HG02885 (cell line): ENCODE measurements around the gene CNTFR.
"Not testable (repeated sequence)": the region's sequence is repeated elsewhere in the genome, so short reads cannot be mapped to it uniquely, and the experiment has no call there.

Source experiments
- ATAC-seq: cut with Tn5 transposase; IDR thresholded peaks from one replicate; pipeline ENCODE4 v1.9.1; 2021; ENCODE audit warnings: mild to moderate bottlenecking; ENCODE audit not compliant: unreplicated experiment, poor library complexity

CNTFR gene

DNA sequence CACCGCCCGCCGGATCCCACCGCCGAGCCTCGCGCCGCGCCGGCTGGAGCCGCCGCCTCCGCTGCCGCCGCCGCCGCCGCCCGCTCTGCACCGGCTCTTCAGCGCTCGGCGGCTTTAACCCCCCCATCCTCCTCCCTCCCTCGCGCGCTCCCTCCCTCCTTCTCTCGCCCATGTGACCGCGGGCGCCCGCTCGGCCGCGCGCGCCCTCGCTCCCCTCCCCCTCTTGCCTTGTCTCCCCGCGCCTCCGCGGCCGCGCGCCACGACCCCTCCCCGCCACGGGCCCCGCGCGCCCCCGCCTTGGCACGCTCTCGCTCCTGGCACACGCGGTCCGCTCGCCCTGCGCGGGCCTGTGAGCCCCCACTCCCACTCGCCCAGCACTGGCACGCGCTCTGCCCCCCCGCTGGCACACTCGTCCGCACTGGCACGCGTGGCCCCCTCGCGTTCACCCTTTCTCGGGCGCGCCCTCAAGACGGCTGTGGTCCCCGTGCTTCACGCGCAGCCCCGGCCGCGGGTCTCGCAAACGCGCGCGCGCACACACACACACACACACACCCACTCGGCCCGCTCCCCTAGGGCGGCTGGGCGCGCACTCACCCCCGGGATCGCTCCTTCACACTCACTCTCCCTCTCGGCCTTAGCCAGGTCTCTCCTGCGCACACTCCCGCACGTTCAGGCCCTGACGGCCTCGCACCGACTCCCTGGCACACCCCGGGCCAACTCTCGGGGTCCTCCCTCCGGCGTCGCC, at the start of gene CNTFR:
Gene CNTFR, minus strand, starts transcription at position 89 of the 745 bp plus-strand sequence. CDS start 20,743 bp downstream, outside the sequence.
- no peak for ATAC-seq

- not testable (repeated sequence) for ATAC-seq
Measured at GRCh38 chr9:34639322-34639721, 49.8 kb upstream of the CNTFR start.

GRCh38 chr9:34638138-34638445, 48.6 kb upstream of the CNTFR start:
- no peak for ATAC-seq

DNA sequence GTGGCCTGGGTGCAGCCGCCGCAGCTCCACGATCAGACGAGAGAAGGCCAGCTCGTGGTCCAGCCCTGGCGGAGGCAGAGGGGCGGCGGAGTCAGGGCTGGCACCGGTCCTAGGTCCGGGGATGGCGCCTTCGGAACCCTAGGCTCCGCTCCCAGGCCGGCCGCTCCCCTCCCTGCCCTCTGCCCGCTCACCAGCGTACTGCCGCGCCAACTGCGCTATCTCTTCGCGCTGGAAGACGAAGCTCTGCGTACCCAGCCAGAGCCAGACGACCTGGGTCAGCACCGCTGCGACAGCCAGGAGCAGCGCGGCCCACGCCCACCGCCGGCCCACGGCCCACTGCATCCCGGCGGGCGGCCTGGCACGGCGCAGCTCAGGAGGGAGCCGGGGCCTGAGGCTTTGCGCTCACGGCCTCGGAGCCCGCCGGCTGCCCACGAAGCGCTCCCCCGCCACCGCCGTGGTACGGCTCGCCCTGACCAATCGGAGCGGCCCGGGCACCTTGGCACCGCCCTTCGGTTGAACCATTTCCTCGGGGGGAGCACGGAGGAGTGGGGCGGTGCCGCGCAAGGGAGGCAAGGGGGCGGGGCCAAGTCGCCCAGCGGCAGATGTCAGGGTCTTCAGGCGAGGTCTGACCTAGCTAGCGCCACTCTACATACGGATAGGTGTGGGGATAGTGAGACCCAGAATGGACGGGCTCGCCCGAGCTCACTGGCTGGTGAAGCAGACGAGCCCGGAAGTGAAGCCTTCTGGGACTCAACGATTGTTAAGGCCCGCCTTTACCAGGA, 48.0 kb upstream of the CNTFR start, which contains the start of gene SIGMAR1:
Gene SIGMAR1, minus strand, starts transcription at position 432 of the 782 bp plus-strand sequence. Its CDS starts 90 bp downstream, at position 342.
- ATAC-seq, result peak; percentile 91

DNA sequence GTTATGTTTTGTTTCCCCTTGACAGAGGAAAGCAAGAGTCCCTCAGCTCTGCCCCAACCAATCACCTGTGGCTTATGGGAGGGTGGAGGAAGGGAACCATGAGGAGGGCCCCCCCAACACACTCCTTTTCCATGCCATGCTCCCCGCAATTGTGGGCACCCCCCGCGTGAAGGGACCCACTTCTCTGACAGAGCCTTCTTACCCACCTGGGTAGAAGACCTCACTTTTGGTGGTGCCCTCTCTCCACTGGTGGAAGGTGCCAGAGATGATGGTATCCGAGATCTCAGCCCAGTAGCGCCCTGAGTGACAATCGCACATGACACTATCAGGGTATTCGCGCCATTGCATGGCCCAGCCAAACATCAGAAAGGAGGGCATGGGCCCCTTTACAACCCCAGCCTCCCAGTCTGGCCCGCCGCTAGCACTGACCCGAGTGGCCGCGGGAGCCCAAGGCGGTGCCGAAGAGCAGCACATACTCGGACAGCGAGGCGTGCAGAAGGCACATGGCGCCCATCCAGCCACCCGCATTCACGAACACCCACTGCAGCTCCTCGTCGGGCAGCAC, 47.3 kb upstream of the CNTFR start:
- ATAC-seq, result no peak

DNA sequence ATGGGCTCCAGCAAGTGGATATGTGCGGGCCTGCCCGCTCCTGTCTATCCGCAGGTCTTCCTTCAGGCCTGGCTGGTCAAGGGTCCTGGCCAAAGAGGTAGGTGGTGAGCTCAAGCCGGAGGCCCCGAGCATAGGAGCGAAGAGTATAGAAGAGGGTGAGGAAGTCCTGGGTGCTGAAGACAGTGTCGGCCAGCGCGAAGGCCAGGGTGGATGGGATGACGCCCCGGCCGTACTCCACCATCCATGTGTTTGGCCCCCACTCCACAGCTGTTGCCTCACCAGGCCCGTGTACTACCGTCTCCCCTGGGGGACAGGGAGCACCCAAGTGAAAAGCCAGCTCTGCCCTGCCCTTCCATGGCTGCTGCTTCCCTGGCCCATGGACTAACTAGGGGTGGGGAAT, 46.0 kb upstream of the CNTFR start:
- ATAC-seq, result no peak

DNA sequence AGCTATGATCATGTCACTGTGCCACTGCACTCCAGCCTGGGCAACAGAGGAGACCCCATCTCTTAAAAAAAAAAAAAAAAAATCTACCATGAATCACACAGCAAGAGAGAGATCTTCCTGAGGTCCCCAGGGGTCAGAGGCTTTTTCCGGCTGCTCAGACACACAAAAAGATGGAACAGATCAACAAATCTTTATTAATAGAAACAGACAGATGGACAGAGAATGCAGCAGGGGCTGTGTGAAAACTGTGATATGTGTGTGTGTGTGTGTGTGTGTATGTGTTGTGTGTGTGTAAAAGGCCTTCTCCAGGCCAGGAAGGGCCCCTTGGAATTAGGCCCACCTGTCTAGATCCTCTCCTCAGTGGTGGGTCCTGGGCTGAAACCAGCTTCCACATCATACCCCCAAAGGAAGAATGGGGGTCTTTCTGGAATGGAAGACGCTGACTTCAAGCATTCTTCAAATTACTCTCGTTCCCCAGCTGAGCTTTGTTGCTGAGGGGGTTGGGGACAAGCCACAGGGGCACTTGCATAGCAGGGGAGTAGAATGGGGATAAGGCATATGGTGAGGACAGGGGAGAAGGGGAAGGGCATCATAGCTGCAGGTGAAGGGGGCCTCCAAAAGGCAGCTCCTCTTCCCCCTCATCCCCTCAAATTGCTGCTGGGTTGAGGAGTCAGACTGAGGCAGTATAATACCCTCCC, 45.2 kb upstream of the CNTFR start:
- no peak for ATAC-seq

DNA sequence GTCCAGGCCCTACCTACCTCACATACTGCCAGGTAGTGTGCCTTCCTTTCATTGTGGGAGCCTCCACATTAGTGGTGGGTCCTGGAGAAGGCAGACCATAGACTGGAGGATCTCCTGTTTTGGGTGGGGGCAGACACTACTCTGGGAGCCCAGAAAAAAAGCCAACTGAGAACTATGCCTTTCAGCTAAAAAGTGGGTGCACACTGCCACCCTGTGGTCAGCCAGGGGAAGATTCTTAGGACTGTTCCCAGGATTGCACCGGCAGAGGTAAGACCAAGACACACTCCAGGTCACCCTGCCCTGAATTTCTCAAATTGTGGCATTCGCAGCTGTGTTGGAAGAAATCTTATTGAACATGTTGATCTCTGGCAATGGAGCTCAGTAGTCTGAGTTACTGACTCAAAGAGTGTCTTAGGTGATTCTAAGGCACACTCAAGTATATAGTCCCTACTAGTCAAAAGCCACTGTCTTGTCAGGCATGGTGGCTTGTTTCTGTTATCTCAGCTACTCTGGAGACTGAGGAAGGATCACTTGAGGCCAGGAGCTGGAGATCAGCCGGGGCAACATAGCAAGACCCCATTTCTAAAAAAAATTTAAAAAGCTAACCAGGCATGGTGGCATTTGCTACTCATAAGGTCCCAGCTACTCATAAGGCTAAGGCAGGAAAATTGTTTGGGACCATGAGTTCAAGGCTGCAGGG, 44.5 kb upstream of the CNTFR start:
- peak; percentile 42 for ATAC-seq

DNA sequence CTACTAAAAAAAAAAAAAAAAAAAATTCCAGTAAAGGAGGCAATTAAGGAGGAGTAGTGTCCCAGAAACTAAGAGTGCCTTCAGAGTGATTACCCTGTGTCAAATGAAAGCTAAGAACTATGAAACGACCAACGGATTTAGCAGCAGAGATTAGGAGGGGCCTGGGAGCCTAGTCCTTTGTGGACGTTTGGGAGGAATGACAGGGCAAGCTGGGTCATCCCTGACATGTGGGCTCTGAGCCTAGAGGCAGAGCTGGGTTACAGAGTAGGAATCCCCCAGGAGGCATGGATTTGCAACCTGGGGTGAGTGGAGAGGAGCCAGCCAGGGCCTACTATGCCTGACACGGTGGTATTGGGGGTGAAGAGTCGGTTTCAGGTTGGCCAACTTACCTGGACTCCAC, 43.6 kb upstream of the CNTFR start:
- ATAC-seq, result no peak

DNA sequence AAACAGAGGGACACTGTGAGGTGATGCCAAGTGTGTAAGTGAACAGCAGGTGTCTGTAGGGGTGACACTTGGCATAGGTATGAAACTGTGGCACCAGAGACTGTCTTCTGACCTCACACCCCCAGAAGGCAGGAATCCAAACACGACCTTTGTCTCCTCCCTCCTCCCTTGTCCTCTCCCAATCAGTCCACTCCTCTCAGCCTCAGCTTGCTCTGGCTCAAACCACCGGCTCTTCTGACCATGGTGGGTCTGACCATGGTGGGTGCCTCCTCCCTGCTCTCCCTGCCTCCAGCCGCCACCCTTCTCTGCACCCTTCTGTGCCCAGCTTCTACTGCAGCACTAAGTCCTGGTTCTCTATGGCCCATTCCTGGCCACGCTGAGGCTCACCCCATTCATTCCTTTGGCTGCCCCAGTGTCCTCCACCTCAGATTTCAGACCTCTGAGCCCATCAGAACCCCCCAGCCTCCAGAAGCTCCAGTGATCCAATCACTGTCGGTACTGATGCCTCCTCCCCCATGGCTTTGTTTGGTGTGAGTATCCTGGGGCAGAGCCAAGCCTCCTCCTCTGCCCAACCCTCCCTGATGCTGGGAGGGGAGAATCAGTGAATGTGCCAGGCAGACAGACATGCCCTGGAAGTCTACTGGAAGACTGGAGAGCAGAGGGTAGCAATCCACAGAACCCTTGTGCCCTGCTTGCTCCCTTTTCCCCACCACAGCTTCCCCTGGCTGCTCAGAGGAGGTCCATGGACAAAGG, 41.1 kb upstream of the CNTFR start:
- no peak for ATAC-seq

- no peak for ATAC-seq
Measured at GRCh38 chr9:34629491-34629808, 39.9 kb upstream of the CNTFR start.

DNA sequence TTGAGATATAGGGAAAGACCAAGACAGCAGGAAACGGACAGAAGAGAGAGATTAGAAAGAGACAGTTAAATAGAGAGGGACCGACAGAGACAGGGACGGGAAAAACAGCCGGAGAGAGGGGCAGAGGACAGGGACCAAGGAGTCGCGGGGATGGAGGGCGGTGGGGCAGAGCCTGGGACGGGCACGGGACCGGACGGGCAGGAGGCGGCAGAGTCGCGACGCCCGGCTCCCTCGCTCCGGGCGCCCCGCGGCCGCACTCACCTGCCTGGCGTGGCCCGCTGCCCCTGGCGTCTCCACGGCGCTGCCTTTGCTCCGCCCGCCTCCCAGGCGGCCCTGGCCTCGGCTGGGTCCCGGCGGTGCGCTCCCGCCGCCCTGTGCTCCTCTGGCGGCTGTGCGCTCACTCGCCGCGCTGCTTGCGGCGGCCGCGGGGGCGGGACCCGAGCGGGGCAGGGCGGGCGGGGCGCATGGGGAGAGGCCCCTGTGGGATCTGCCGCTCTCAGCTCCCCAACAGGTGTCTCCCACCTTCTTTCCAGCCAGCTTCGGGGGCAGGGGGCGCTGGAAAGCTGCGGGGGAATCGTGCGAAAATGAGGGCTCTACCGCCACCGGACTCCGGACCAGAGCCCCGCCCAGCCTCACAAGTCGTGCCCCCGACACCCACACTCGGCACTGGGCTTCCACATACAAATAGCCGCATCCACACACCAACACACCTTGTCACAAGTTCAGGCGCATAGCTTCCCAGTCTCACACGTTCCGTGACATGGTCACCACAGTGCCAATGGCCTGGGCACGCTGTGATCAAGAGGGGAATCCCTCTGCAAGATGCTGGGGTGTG, 39.3 kb upstream of the CNTFR start, which contains the start of gene ARID3C:
Gene ARID3C, minus strand, starts transcription at position 411 of the 835 bp plus-strand sequence. CDS start 1,052 bp downstream, outside the sequence.
- peak; percentile 66 for ATAC-seq

DNA sequence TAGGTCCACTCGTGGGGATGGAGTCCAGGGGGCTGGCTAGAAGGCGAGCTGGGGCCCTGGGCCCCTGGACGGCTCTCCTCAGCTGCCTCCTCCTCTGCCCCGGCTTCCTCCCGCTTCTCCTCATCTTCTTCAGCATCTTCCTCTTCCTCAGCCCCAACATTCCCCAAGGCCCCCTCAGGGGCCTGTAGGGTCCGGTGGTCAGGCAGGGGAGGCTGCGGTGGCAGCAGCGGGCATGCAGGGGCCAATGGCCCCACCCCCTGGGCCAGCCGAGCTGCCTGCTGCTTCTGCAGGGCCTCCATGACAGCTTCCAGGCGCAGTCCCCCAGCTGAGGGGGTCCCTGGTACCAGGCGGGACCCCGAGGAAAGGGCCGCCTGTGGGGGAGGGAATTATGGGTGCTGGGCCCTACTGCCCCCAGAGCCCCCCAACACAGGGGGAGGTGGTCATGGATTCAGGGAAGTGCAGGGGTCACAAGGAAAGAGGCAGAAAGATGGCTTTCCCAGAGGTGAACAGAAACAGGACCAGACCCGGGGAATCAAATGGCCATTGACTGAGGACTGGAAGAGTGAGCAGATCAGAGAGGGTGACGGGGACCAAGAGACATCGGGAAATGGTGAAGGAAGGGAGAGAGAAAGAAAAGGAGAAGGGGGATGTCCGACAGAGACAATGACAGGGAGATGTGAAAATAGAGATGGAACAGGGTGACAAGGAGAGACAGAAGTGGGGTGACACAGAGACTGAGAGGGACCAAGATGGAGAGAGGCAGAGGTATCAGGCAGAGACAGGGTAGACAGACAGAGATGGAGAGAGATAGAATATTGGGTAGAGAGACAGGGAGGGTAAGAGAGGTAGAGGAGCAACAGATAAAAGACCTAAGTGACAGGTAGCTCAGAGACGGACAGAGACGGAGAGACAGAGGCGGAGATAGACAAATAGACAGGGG, 38.5 kb upstream of the CNTFR start:
- no peak for ATAC-seq

DNA sequence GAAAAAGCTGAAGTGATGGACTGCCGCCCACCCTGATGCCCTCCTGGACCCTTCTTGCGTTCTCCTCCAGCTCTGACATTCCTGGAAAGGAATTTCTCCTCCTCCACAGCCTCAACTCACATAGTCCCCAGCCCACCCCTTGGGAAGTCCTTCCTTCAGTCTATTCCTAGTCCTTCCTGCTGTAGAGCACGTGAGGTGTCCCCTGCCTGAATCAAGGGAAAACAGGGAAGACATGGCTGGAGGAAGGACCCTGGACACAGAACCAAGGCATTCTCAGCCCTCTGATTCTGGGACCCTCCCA, 35.6 kb upstream of the CNTFR start:
- ATAC-seq, result no peak

DNA sequence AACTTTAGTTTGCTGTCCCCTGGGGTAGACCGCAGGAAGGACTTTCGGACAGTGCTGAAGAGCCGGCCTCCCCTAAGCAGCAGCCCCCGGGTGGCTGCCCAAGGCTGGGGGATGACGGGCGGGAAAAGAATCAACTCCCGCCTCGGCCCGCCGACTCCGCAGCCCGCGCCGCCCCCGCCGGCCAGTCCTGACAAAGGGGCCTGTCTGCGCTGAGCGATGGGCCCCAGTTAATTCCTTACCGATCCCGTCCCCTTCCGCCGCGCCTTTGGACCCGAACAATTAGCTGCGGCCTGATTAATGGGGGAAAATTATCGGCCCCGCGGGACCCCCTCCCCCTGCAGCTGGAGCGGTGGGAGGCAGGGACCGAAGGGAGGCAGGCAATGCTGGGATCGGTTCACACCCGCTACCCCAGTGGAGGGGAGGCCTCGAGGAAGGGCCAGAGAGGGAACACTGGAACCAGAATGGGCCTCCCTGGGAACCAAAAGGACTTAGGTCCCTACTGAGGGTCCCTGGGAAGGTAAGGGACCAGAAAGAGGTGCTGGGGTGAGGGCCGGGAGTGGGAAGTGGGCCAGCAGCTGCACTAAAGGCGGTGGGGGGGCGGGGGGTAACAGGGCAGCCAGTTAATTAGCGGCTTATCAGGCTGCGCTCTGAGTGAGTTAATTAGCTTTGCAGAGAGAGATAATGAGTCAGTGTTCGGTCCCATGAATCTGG, 35.1 kb upstream of the CNTFR start:
- ATAC-seq, result no peak

DNA sequence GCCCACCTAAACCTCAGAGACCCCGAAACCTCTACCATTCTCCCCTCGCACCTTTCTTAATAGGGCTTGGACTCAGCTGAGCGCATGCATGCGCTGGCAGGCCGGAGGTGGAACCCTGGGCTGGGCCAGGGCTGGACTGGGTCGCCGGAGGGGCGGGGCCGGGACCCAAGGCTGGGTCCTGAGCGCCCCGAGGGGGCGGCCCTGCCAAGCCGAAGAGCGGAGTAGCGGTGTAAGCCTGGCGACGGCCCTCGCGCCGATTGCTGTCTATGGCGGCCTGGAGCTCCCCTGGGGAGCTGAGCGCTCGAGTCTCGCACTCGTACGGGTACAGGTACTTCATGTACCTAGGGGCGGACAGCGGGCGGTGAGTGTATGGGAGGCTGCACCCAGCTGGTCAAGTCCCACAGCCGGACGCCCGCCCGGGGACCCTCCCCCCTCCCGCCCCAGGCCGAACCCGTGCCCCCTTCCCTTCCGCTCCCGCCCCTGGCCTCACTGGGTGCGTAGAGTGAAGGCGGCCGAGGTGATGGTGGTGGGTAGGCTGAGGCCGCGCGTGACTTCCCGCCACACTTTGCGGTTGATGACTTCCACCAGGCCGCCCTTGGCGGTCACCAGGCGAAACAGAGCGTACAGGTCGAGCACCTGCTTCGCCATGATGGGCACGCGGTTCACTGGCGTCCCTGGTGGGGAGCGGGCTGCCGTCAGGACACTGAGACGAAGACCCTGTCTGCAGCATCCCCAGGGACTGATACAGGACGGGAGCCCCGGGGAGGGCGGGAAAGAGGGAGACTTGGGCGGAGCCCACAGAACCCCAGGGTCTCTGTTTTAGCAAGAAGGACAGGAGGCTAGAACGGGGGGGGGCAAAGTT, 34.1 kb upstream of the CNTFR start:
- no peak for ATAC-seq
